HepG2 (cell line): Measurements from ENCODE around the gene LHX5. TPM values are rescaled to one million over a fixed set of nuclear protein-coding genes. Genes with fewer than 3 reads are reported as not detected.
A peak's percentile ranks its signal among the peaks of the same experiment; 100 is the strongest.

Source experiments
- ARID5B ChIP-seq: IDR thresholded peaks from 2 replicates; pipeline ENCODE4 v1.4.0; 2020; ENCODE audit warnings: mild to moderate bottlenecking, missing genetic modification reagents
- CBX1 ChIP-seq: IDR thresholded peaks from one replicate; pipeline ENCODE4 v1.6.1; 2016; ENCODE audit warnings: antibody characterized with exemption, low read depth
- EP300 ChIP-seq, 3 experiments: sonication (generic) in 1 of 3; formaldehyde crosslinking in 1 of 3; IDR thresholded peaks; 2 replicates each; pipeline versions ENCODE4 v1.5.1 to v1.6.1; 2011 to 2020; ENCODE audit warnings: low read depth in 2 of 3, low read length in 2 of 3, borderline replicate concordance in 1 of 3, improper control_type of control experiment in 1 of 3, mild to moderate bottlenecking in 1 of 3, missing genetic modification reagents in 1 of 3, moderate library complexity in 1 of 3
- ETS1 ChIP-seq: sonication (generic); formaldehyde crosslinking; IDR thresholded peaks from 2 replicates; pipeline ENCODE4 v1.4.0; 2020; ENCODE audit warnings: missing genetic modification reagents
- FOXO1 ChIP-seq: sonication (generic); formaldehyde crosslinking; IDR thresholded peaks from 2 replicates; pipeline ENCODE4 v1.4.0; 2020; ENCODE audit warnings: missing genetic modification reagents
- HNRNPUL1 ChIP-seq: fragments of 200-400 bp; formaldehyde crosslinking; IDR thresholded peaks from 2 replicates; pipeline ENCODE4 v1.6.1; 2017; ENCODE audit warnings: low read depth, mild to moderate bottlenecking, low read length, moderate library complexity
- KDM1A ChIP-seq: IDR thresholded peaks from 2 replicates; pipeline ENCODE4 v1.6.1; 2016; ENCODE audit warnings: missing compliant biosample characterization
- MTF2 ChIP-seq: sonication (generic); formaldehyde crosslinking; IDR thresholded peaks from 2 replicates; pipeline ENCODE4 v1.5.0; 2020; ENCODE audit warnings: missing genetic modification reagents, borderline replicate concordance
- NR1H2 ChIP-seq: sonication (generic); formaldehyde crosslinking; IDR thresholded peaks from 2 replicates; pipeline ENCODE4 v1.8.1; 2022; ENCODE audit warnings: low read depth, missing genetic modification reagents, borderline replicate concordance
- NR2F1 ChIP-seq, 2 experiments: fragments of 450-650 bp in 1 of 2; formaldehyde crosslinking in 1 of 2; IDR thresholded peaks; 2 replicates each; pipeline versions ENCODE4 v1.5.0 to v1.6.1; 2016 to 2020; ENCODE audit warnings: mild to moderate bottlenecking in 1 of 2, missing compliant biosample characterization in 1 of 2, missing genetic modification reagents in 1 of 2, moderate library complexity in 1 of 2
- RFXANK ChIP-seq: IDR thresholded peaks from 2 replicates; pipeline ENCODE4 v1.6.1; 2016
- SP4 ChIP-seq: sonication (generic); formaldehyde crosslinking; IDR thresholded peaks from 2 replicates; pipeline ENCODE4 v1.8.1; 2023; ENCODE audit warnings: mild to moderate bottlenecking, missing genetic modification reagents
- TBP ChIP-seq: sonication (generic); formaldehyde crosslinking; IDR thresholded peaks from 2 replicates; pipeline ENCODE4 v1.5.0; 2020; ENCODE audit warnings: missing genetic modification reagents
- WIZ ChIP-seq: sonication (generic); formaldehyde crosslinking; IDR thresholded peaks from 2 replicates; pipeline ENCODE4 v1.5.1; 2020; ENCODE audit warnings: mild to moderate bottlenecking, missing genetic modification reagents
- ZMYM3 ChIP-seq: sonication (generic); formaldehyde crosslinking; IDR thresholded peaks from 2 replicates; pipeline ENCODE4 v1.5.1; 2020; ENCODE audit warnings: mild to moderate bottlenecking, missing genetic modification reagents
- ZNF280B ChIP-seq: sonication (generic); formaldehyde crosslinking; IDR thresholded peaks from 2 replicates; pipeline ENCODE4 v1.5.0; 2020; ENCODE audit warnings: missing genetic modification reagents, mild to moderate bottlenecking, borderline replicate concordance
- ZNF431 ChIP-seq: sonication (generic); formaldehyde crosslinking; IDR thresholded peaks from 2 replicates; pipeline ENCODE4 v1.9.0; 2022; ENCODE audit warnings: missing genetic modification reagents, low read depth, mild to moderate bottlenecking, borderline replicate concordance
- ZNF530 ChIP-seq: sonication (generic); formaldehyde crosslinking; IDR thresholded peaks from 2 replicates; pipeline ENCODE4 v1.5.0; 2020; ENCODE audit warnings: low read depth, mild to moderate bottlenecking, missing genetic modification reagents
- ZNF552 ChIP-seq: sonication (generic); formaldehyde crosslinking; IDR thresholded peaks from 2 replicates; pipeline ENCODE4 v1.9.0; 2022; ENCODE audit warnings: missing genetic modification reagents, mild to moderate bottlenecking, borderline replicate concordance
- ZNF7 ChIP-seq: IDR thresholded peaks from 2 replicates; pipeline ENCODE4 v1.6.1; 2016; ENCODE audit warnings: missing biosample characterization, missing genetic modification reagents
- ZNF792 ChIP-seq: IDR thresholded peaks from 2 replicates; pipeline ENCODE4 v1.6.1; 2016
- polyA plus RNA-seq, 8 experiments: library from polyadenylated mRNA; depleted of rRNA in 3 of 8; stranded (reverse) in 7 of 8; unstranded in 1 of 8; fragments of >200 nt; fragmentation: Illumina TruSeq in 4 of 8; extraction: Trizol in 4 of 8; gene quantifications; 2 replicates each; pipeline versions ENCODE4 v1.2.1 to v1.2.3, GENCODE V29; 2011 to 2016; ENCODE audit warnings: low read depth in 4 of 8, missing spikeins in 1 of 8, mixed read lengths in 1 of 8; ENCODE audit not compliant: insufficient read depth in 1 of 8
- total RNA-seq, 5 experiments: library from RNA; depleted of rRNA; stranded (reverse); fragments of >200 nt; fragmentation: Illumina TruSeq; extraction: Trizol; gene quantifications; 2 replicates each; pipeline ENCODE4 v1.2.3, GENCODE V29; 2016; ENCODE audit warnings: low read depth in 1 of 5
- TF ChIP-seq, protein P1 (sequence below): sonication (generic); formaldehyde crosslinking; IDR thresholded peaks from 2 replicates; pipeline ENCODE4 v1.9.0; 2022; ENCODE audit warnings: low read depth, missing genetic modification reagents

The LHX5 gene
- total and polyA plus RNA-seq, 2 of the 13 experiments (the other 11 are each of a cell fraction or from before 2014, with no cell fraction given): not detected

DNA sequence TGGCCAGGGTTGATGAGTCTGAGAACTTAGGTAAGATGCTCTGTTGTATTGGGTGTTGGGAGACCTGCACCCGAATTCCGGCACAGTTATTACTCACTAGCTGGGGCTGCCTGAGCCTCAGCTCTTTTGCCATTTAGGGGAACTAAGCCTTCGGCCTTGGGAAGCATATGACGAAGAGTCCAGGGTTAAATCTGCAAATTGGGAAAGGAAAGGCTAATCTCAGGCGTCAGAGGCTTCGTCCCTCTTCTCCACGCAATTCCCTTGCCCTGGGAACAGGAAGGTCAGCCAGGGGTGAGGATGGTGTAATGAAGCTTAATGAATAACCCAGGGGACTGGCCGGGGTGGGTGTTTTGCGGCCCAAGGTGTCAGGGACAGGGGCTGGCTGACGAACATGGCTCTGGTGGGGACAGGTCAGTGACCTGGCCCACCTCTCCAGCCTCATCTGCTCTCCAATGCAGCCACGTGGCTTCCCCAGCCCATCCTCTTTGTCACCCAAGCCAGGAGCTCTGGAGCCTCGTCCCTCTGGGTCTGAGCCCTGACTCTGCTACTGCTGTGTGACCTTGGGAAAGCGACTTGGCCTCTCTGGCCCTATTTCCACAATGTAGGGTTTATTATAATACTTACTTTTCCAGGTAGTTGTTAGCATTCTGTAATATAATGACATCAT is 53.3 kb downstream of the LHX5 start (continued):
- TF ChIP-seq WIZ (CRISPR knock-in tag) (no peak), KDM1A (CRISPR knock-in tag) (peak; percentile 78; the same call in 1 of the 2 replicates), ZNF7 (CRISPR knock-in tag) (no peak), ARID5B (CRISPR knock-in tag) (peak; percentile 54; the same call in 1 of the 2 replicates), ZNF792 (CRISPR knock-in tag) (no peak), FOXO1 (CRISPR knock-in tag) (no peak), ZNF431 (CRISPR knock-in tag) (no peak), TBP (CRISPR knock-in tag) (no peak), HNRNPUL1 (no peak), CBX1 (no peak), ZNF280B (no peak), EP300 (IDR thresholded peaks at IDR 0.05; ENCODE audit: low read depth in 2 of 2, low read length in 2 of 2) (peak; percentile 24 to 37; a peak in 2 of 4 replicates), EP300 (CRISPR knock-in tag; IDR thresholded peaks at IDR 0.05; ENCODE audit: borderline replicate concordance) (no peak), ZNF530 (CRISPR knock-in tag) (no peak), NR2F1 (CRISPR knock-in tag; IDR thresholded peaks at IDR 0.05) (peak; percentile 79 to 84; a peak in 3 of 4 replicates), ZMYM3 (peak; percentile 99), SP4 (CRISPR knock-in tag) (peak; percentile 33; the same call in 1 of the 2 replicates), RFXANK (CRISPR knock-in tag) (no peak), ZNF552 (no peak), MTF2 (no peak), NR1H2 (CRISPR knock-in tag) (no peak), ETS1 (CRISPR knock-in tag) (no peak)
- TF ChIP-seq, protein P1, sequence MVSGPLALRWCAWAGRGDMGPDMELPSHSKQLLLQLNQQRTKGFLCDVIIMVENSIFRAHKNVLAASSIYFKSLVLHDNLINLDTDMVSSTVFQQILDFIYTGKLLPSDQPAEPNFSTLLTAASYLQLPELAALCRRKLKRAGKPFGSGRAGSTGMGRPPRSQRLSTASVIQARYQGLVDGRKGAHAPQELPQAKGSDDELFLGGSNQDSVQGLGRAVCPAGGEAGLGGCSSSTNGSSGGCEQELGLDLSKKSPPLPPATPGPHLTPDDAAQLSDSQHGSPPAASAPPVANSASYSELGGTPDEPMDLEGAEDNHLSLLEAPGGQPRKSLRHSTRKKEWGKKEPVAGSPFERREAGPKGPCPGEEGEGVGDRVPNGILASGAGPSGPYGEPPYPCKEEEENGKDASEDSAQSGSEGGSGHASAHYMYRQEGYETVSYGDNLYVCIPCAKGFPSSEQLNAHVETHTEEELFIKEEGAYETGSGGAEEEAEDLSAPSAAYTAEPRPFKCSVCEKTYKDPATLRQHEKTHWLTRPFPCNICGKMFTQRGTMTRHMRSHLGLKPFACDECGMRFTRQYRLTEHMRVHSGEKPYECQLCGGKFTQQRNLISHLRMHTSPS (CRISPR knock-in tag): 0 out of 2 replicates have a peak, but pooled peaks have one; percentile 5
